NCI-H526 (cell line): ENCODE measurements around the gene LHX4.
A peak's percentile ranks its signal among the peaks of the same experiment; 100 is the strongest.

Experiments used
- DNase-seq, 2 experiments: peaks; one replicate each; lab custom pipeline; 2025; lab: John Stamatoyannopoulos, UW

Gene LHX4

GRCh38 chr1:180229483-180230415 is at the start of gene LHX4:
TSS of gene LHX4 (plus strand) at chr1:180230264. CDS start at chr1:180230530, 266 bp downstream.
- peak; percentile 68 to 91 for DNase-seq

GRCh38 chr1:180181048-180181447 is 49.0 kb upstream of the LHX4 start:
- peak in 1 of 2 experiments; percentile 81 for DNase-seq

DNA sequence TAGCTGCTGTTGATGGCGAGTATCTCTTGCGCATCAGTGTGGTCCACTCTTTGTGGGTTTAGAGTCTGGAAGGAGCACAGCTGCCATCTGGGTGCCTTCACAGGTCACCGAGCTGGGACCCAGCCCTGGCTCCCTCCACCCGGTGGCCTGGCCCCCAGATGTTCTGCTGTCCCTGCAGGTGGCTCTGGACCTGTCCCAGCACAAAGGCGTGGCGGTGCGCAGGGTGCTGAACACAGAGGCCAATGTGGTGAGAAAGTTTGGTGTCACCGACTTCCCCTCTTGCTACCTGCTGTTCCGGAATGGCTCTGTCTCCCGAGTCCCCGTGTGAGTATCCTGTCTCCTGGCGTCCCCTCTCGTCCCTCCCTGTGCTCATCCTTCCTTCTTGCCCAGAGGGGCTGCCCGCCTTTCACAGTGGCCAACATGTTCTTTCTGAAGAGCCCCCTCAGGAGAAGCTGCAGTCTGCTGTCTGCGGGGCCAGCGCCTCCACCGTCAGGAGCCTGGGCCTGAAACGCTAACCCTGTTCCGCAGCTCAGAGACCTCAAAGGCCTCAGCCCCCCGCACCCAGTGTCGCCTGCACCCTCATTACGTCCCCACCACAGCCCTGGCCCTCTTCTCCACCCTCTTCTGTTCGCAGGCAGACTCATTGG is 47.9 kb upstream of the LHX4 start:
- no peak for DNase-seq

- DNase-seq = no peak
These were observed 47.3 kb upstream of the LHX4 start for GRCh38 chr1:180182643-180183311.

DNA sequence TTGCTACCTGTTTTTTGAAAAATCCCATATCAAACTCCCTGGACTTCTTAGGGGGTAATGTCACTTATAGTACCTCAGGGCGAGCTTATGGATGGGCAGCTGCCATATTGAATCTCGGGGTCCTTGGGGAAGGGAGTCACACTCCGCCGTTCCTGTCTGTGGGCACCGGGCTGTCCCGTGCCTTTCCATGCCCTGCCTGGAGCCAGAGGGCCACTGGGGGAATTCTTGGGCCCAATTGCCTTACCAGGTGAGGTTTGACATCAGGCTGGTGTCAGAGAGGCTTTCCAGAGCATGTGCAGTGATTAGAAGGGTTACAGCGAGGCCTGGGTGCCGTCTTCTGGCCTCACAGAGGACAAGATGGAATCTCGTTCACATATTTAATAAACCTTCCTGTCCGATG is 46.6 kb upstream of the LHX4 start:
- no peak for DNase-seq

GRCh38 chr1:180184041-180184440 is 46.0 kb upstream of the LHX4 start:
- no peak for DNase-seq

DNA sequence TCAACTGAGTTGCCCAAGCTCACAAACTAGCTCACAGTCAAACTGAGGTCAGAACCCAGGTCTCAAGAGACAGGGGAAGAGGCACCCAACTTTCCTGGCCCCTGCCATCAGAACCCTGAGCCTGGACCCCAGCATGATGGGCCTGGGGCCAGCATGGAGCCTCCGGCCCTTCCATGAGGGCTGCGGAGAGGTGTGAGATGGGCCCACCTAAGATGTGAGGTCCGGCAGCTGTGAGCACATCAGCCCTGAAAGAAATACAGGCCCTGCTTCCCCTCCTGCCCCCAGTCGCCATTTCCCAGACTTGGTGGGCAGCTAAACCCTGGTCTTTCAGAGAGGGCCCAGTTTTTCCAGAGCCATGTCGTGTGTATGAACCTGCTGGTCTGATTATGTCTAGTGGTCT is 44.8 kb upstream of the LHX4 start:
- no peak for DNase-seq

GRCh38 chr1:180185971-180186645 is 44.0 kb upstream of the LHX4 start:
- no peak for DNase-seq

GRCh38 chr1:180186831-180187230 is 43.2 kb upstream of the LHX4 start:
- DNase-seq = no peak

GRCh38 chr1:180187626-180188025 is 42.4 kb upstream of the LHX4 start:
- DNase-seq = no peak

DNA sequence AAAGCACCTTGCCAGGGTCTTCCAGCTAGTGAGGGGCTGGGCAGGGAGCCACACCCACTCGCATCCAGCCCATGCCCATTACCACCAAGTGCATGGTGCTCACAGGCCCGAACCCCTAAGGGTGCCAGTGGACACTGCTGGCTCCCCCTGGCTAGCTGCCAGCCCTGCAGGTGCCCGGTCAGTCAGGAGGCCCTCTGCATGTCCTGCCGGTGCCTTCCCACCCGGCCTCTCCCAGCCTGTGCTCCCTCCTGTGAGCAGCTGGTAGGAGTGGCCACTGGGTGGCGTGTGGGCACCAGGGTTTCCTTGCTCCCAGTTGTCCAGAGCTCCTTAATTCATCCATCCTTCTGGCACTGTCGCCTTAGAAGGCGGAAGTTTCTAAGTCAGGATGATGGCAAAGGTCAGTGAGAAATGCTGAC is 42.0 kb upstream of the LHX4 start:
- peak; percentile 76 to 94 for DNase-seq

DNA sequence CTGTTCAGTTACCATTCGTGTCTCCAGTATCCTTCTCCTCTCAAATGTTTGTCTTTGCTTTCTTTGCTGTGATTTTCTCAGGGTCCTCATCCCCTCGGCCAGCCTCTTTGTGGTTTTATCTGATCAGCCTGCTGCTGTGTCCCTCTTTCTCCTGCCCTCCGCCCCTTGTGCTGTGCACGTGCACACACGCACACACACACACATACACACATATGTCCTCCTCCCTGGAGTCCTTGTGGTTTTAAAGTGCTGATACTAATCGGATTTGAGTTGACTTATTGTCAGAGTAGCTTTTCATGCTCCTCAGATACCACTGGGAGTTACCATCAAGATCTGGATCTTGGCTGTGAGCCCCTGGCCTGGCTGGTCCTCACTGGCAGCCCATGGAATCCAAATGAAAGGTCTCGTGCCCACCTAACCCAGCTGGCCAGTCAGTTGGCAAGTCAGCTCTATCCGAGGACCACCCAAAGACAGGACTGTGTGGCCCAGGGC is 41.3 kb upstream of the LHX4 start:
- DNase-seq = no peak

GRCh38 chr1:180190091-180190490 is 40.0 kb upstream of the LHX4 start:
- DNase-seq = no peak

DNA sequence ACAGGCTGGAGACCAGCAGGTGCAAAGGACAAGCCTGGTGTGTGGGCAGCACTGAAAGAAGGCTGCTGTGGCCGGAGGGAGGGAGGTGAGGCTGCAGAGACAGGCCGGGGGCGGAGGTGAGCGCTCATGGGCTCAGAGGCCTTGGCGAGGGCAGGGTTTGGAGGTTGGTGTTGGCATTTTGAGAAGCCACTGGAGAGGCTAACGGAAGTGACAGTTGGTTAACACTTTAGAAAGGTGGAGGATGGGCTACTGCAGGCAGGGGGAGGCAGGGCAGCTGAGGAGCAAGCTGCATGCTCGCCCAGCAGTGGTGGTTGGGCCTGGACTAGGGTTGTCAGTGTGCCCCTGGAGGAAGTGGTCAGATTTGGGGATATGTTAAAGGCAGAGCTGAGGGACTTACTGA is 37.9 kb upstream of the LHX4 start:
- DNase-seq = no peak

GRCh38 chr1:180193141-180194047 is 36.7 kb upstream of the LHX4 start:
- DNase-seq = no peak

DNA sequence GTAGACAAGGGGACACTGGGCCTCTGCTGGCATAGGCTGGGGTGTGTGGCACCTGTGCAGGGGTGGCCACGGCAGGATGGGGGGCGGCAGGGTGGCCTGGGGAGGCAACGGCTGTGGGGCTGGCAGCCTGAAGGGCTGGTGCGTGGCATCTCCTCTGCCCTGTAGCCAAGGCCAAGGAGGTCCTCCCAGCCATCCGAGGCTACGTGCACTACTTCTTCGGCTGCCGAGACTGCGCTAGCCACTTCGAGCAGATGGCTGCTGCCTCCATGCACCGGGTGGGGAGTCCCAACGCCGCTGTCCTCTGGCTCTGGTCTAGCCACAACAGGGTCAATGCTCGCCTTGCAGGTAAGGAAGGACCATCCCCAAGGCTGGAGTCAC is 36.0 kb upstream of the LHX4 start:
- DNase-seq = no peak

DNA sequence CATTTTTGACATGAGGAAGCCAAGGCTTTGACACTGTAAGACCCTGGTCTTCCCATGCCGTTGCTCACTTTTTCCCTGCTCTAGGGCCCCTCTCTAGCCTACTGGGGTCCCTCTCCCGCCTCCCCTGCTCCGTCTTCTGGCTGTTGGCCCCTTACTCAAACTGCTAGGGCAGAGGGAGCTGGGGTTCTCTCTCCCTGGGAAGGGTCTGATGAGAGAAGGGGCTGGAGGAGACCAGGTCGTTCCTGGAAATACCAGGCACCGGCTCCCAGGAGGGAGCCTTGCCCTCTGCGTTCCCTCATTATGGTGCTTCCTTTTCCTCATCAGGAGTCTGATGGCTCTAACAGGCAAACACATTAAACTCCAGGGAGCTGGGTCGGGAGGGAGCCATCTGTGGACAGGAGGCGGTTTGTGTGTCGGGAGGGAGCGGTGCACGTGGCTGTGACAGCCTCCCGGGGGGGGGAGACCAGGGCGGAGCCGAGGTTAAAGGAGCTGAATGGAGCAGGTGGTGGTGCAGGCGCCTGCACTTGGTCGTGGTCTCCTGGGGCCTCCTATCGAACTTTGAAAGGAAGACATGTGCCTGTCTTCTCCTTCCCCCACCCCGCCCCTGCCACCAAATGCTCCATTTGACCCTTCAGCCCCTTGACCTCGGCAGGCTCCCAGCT is 35.4 kb upstream of the LHX4 start:
- DNase-seq = peak in 1 of 2 experiments; percentile 61

- no peak for DNase-seq
These were observed 34.7 kb upstream of the LHX4 start for GRCh38 chr1:180195401-180195800.

DNA sequence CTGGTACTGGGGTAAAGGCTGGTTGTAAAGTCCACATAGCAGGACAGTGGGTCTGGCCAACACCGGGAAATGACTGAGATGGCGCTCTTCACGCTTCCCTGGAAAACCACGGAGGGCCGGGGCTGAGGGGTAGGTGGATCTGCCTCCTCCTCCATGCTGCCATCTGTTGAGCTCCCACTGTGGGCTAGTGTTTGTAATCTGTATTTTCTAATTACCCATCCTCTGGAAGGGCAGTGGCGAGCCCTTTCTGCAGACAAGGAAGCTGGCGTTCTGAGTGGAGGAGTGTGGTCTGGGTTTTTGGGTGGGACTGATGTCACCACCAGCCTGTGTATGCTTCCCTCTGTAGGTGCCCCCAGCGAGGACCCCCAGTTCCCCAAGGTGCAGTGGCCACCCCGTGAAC is 34.1 kb upstream of the LHX4 start:
- no peak for DNase-seq

DNA sequence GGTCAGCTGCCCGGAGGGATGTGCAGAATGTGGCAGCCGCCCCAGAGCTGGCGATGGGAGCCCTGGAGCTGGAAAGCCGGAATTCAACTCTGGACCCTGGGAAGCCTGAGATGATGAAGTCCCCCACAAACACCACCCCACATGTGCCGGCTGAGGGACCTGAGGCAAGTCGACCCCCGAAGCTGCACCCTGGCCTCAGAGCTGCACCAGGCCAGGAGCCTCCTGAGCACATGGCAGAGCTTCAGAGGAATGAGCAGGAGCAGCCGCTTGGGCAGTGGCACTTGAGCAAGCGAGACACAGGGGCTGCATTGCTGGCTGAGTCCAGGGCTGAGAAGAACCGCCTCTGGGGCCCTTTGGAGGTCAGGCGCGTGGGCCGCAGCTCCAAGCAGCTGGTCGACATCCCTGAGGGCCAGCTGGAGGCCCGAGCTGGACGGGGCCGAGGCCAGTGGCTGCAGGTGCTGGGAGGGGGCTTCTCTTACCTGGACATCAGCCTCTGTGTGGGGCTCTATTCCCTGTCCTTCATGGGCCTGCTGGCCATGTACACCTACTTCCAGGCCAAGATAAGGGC is 33.5 kb upstream of the LHX4 start:
- DNase-seq = no peak
